BE2C (cell line): ENCODE measurements around the gene SCN2A. TPM values are rescaled to one million over a fixed set of nuclear protein-coding genes. Genes with fewer than 3 reads are reported as not detected.

ENCODE experiments used
- DNase-seq: peaks from one replicate; pipeline ENCODE4 v3.0.0-alpha.2; 2020
- H3K27me3 ChIP-seq: fragments of 250-450 bp; sonication (Bioruptor Pico); 2 replicates; pipeline ENCODE4 v1.5.1; 2020; ENCODE audit warnings: mild to moderate bottlenecking
- H3K36me3 ChIP-seq: fragments of 250-450 bp; sonication (Bioruptor Pico); 2 replicates; pipeline ENCODE4 v1.5.1; 2020; ENCODE audit warnings: mild to moderate bottlenecking
- H3K4me1 ChIP-seq: fragments of 250-450 bp; sonication (Bioruptor Pico); 2 replicates; pipeline ENCODE4 v1.5.1; 2020
- H3K4me3 ChIP-seq: 2 replicates; pipeline ENCODE4 v1.5.1; 2011; ENCODE audit warnings: low read depth, low read length
- H3K9me3 ChIP-seq: fragments of 250-450 bp; sonication (Bioruptor Pico); 2 replicates; pipeline ENCODE4 v1.5.1; 2020
- polyA plus RNA-seq: library from polyadenylated mRNA; unstranded; fragments of >200 nt; gene quantifications from one replicate; pipeline ENCODE4 v1.2.1, GENCODE V29; 2012; ENCODE audit warnings: low read depth, missing spikeins; ENCODE audit not compliant: insufficient read length, insufficient read depth
- TF ChIP-seq, protein P1 (sequence below): IDR thresholded peaks from 2 replicates; pipeline ENCODE4 v1.5.1; 2012; ENCODE audit warnings: mild to moderate bottlenecking, low read depth, low read length

Gene SCN2A
- 1.0 TPM for polyA plus RNA-seq

DNA sequence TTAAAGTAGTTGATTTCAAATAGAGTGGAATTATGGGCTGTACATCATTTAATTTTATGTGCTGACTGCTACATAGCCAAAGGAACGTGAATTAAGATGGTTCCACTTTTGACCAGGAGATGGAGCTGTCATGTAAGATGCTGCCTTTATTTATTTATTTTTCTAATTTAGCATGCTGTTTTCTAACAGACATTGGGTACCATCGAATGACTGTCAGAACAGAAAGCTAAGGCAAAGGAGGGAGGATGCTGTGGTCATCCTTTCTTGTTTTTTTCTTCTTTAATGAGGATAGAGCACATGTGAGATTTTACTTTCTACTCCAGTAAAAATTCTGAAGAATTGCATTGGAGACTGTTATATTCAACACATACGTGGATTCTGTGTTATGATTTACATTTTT, at the start of gene SCN2A:
SCN2A (plus strand) TSS at position 185 of the 400 bp plus-strand sequence. CDS start 56,410 bp downstream, outside the sequence.
- TF ChIP-seq, protein P1, sequence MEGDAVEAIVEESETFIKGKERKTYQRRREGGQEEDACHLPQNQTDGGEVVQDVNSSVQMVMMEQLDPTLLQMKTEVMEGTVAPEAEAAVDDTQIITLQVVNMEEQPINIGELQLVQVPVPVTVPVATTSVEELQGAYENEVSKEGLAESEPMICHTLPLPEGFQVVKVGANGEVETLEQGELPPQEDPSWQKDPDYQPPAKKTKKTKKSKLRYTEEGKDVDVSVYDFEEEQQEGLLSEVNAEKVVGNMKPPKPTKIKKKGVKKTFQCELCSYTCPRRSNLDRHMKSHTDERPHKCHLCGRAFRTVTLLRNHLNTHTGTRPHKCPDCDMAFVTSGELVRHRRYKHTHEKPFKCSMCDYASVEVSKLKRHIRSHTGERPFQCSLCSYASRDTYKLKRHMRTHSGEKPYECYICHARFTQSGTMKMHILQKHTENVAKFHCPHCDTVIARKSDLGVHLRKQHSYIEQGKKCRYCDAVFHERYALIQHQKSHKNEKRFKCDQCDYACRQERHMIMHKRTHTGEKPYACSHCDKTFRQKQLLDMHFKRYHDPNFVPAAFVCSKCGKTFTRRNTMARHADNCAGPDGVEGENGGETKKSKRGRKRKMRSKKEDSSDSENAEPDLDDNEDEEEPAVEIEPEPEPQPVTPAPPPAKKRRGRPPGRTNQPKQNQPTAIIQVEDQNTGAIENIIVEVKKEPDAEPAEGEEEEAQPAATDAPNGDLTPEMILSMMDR, result peak; percentile 65
- no peaks in the 10 kb centered on the region for H3K4me1 ChIP-seq
- peak within 1 kb of the TSS; percentile 48 for H3K4me3 ChIP-seq
- H3K9me3 ChIP-seq, result no peaks in the 10 kb centered on the region
- H3K27me3 ChIP-seq, result no peaks in the 10 kb centered on the region
- H3K36me3 ChIP-seq, result no peaks in the 10 kb centered on the region
- DNase-seq, result peak; percentile 15

DNA sequence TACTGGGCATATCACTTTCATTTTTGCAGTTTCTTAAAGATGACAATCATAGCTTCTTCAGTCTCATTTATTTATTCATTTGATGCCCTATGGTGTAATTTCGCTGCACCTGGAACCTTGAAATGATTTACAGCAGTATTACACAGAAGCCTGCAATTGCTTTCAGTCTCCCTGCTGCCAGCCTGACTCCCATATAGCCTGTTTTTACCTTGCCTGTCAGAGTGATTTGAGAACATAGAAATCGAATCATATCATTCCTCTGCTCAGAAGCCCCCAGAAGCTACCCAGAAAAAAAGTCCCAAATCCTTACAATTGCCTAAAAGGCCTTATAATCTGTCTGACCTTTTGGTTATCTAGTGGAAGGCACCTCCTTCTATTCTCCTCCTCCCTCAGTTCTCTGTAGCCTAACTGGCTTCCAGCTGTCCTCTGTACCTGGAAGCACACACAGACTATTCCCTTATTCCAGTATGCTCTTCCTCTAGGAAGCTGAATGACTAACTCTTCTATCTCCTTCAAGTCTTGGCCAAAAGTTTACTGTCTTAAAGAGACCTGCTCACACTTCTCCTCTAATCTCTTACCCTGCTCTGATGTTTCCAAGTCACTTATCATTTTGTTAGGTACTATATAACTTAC, 48.0 kb upstream of the SCN2A start:
- DNase-seq, result no peak
- no peak overlapping the region for H3K4me3 ChIP-seq
- H3K9me3 ChIP-seq, result no peaks in the 10 kb centered on the region
- no peaks in the 10 kb centered on the region for H3K27me3 ChIP-seq
- TF ChIP-seq, protein P1, result no peak
- no peaks in the 10 kb centered on the region for H3K36me3 ChIP-seq
- no peaks in the 10 kb centered on the region for H3K4me1 ChIP-seq

DNA sequence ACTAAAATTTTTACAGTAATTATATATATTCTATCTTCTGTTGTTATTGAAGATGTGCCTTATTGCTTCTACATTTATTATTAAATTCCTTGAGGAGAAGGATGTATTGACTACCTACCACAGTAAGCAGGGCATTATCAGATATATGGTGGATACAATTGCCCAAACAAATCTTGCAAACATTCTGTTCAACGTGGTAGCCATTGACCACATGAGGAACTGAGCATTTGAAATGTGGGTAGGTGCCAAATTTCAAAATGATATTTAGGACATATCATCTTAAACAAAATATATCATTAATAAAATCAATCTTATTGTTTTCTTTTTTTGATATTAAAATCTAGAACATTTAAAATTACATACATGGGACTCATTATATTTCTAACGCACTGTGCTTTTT, 46.5 kb upstream of the SCN2A start:
- TF ChIP-seq, protein P1, result no peak
- no peak for DNase-seq
- no peaks in the 10 kb centered on the region for H3K27me3 ChIP-seq

DNA sequence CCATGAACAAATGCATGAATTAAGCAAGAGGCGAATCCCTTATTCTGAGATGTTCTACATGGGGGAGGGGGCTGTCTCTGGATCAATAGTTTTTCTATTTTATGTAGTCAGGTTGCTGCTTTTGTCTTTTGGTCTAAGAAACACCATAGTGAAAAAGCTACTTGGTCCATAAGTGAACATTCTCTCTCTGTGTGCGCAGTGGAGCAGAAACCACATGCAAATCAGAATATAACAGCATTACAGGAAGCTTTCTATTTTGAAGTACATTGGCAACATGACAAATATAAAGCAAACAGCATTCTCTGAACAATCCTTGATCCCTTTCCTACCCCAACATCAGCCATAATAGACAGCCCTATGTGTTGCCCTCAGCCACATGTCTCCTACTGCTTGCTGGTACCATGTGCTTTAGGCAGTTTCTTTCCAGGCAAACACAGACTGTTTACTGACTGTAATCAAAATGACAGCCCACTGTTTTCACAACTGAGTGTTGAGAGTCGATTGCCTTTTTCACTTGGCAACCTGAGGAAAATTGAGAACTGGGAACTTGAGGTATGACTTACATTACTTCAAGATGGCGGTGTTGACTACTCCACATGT, 45.9 kb upstream of the SCN2A start:
- TF ChIP-seq, protein P1, result no peak
- Histone ChIP-seq H3K36me3 (no peaks in the 10 kb centered on the region), H3K9me3 (no peaks in the 10 kb centered on the region), H3K27me3 (no peaks in the 10 kb centered on the region), H3K4me1 (no peaks in the 10 kb centered on the region), H3K4me3 (no peak overlapping the region)
- DNase-seq, result no peak

More for the DNA sequence above, 46.5 kb upstream of the SCN2A start:
- H3K9me3 ChIP-seq, result no peaks in the 10 kb centered on the region
- H3K4me1 ChIP-seq, result no peaks in the 10 kb centered on the region
- no peak overlapping the region for H3K4me3 ChIP-seq
- H3K36me3 ChIP-seq, result no peaks in the 10 kb centered on the region

DNA sequence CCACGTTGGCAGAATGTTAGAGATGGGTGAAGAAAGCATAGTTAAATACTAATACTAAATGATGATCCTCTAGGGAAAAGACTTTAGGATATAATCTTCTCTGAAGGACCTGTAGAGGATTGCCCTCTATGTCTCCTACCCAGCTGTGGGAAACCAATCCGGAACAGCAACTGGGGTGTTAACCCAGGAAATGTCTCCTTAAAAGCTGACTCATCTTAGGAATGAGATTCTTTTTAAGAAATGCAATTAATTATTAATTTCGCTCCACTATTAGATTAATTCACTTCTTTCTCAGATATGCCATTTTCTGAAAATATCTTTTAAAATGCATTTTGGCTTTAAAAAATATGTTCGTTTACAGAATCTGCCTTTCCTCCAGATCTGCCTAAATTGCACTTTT, 42.8 kb upstream of the SCN2A start:
- Histone ChIP-seq H3K9me3 (no peaks in the 10 kb centered on the region), H3K36me3 (no peaks in the 10 kb centered on the region), H3K4me3 (no peak overlapping the region), H3K4me1 (no peaks in the 10 kb centered on the region), H3K27me3 (no peaks in the 10 kb centered on the region)
- TF ChIP-seq, protein P1, result no peak
- DNase-seq, result no peak

DNA sequence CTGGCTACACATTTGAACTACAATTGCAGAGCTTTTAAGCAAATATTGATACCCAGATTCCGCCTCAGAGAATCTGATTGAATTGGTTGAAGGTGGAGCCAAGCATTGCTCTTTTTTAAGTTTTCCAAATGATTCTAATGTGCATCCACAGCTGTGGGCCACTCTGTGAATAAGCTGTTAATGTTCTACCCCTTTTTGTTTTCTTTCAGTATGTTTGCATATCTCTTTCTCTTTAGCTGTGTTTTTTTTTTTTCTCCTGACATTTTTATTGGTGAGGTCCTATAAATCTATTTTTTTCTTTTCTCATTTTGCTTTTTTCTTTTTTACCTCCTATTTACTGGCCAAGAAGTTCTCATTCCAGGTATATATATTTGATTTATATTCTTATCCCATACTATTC, 41.9 kb upstream of the SCN2A start:
- Histone ChIP-seq H3K36me3 (no peaks in the 10 kb centered on the region), H3K4me3 (no peak overlapping the region), H3K27me3 (no peaks in the 10 kb centered on the region), H3K9me3 (no peaks in the 10 kb centered on the region), H3K4me1 (no peaks in the 10 kb centered on the region)
- DNase-seq, result no peak
- TF ChIP-seq, protein P1, result no peak
